Stimulated activated CD4-positive, alpha-beta T cell treated with anti-CD3 and anti-CD28 coated beads, Interleukin-1b, Interleukin-23, amount 100 ng/mL, for 48 hours (primary cell): ENCODE results near the gene ZNF521.
"Not testable (repeated sequence)": the region's sequence is repeated elsewhere in the genome, so short reads cannot be mapped to it uniquely, and the experiment has no call there.

ENCODE experiments used
- DNase-seq: peaks from one replicate; pipeline ENCODE4 v3.0.0-alpha.2; 2020

The ZNF521 gene

GRCh38 chr18:25067275-25068025 is 284.5 kb downstream of the ZNF521 start:
- DNase-seq = no peak

GRCh38 chr18:25066516-25066915 is 285.4 kb downstream of the ZNF521 start:
- no peak for DNase-seq

- DNase-seq = no peak
Measured at GRCh38 chr18:25062720-25063119, 289.2 kb downstream of the ZNF521 start.

DNA sequence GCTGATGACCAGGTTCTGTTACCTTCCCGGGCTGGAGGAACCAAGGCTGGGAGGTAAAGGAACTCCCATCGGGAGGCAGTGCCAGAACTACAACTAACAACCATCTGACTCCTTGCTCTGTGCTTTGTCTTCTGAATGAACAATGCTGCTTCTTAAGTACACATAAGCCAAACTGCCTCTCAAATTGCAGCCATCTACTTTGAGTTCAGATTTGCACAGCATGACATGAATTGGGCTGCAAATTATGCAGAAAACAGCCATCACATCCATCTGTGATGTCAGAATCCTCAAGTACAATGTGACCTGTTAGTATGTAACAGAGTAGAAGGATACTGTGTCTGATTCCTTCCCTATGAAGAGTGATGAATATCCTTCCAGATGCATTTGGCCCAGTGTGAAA is 290.6 kb downstream of the ZNF521 start:
- no peak for DNase-seq

GRCh38 chr18:25058521-25058920 is 293.4 kb downstream of the ZNF521 start:
- DNase-seq = no peak

- DNase-seq = no peak
Measured at GRCh38 chr18:25057491-25058050, 294.4 kb downstream of the ZNF521 start.

DNA sequence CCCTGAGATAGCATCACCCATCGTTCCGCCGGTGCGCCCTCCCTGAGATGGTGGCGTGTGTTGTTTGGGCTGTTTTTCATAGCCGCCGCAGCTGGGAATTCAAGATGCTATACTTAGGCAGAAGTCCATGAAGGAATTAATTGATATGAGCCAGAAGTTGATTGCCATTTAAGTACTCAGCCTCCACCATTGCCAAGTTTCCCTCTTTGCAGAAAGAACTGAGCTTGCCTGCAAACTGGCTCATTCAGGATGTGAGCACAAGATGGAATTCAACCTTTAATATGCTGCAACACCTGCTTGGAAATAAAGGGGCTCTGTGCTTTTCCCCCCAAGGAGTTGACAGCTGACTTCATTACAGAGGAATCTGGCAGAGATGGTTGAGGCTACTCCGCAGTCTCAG is 295.5 kb downstream of the ZNF521 start:
- DNase-seq = no peak

- no peak for DNase-seq
Measured at GRCh38 chr18:25055076-25055475, 296.9 kb downstream of the ZNF521 start.

GRCh38 chr18:25053466-25053865 is 298.5 kb downstream of the ZNF521 start:
- DNase-seq = no peak

GRCh38 chr18:25052511-25052921 is 299.4 kb downstream of the ZNF521 start:
- DNase-seq = no peak

DNA sequence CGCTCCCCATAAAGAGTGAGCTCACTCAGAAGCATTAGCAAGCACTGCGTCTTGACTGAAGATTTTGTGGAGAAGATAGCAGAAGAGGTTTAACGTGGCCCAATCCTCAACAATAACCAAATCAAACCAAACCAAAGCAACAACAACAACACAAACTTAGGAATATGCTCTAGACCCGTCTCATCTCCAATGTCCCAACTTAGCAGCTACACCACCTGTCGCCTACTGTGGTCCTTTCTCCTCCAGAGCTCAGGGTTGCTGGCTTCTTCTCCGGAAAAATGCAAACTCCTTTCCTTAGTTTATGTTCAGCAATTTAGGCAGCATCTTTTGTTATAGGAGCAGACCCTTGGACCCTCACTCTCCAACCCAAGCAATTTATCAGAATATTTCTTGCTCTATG is 301.4 kb downstream of the ZNF521 start:
- no peak for DNase-seq

DNA sequence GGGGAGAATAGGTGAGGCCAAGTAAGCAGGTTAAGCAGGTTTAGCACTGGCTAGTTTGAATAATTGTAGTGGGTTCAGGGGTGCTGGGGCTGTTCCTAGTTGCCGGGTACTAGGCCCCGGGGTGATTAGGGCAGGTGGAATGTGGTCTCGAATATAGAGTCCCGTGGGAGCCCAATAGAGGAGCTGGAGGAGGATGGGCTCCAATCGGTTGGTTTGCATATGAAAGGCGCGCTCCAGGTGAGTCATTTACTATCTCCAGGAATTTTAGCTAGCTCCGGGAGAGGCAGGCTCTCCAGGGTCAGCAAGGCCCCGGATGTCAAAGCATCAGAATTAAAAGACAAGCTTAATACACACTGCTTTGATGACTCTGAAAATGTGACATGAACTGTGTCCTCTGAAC is 304.0 kb downstream of the ZNF521 start:
- DNase-seq = no peak

- no peak for DNase-seq
Measured at GRCh38 chr18:25047421-25047820, 304.5 kb downstream of the ZNF521 start.

- DNase-seq = no peak
Measured at GRCh38 chr18:25044694-25045093, 307.3 kb downstream of the ZNF521 start.

DNA sequence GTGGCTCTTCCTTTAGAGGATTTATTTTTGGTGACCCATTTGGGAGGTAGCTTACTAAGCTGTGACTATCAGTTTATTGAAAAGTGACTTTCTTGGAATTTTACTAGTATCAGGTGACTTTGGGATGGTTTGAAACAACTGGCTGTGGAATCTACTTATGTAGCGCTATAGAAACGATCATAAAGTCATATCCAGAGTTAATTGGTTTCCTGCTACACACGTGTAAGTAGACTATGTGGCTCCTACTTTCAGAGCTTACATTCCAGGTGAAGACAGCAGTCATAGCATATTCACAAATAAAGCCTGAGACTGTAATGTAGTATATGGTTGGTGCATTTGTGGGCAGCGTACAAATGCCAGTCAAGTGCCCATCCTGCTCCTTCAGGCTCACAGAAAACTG is 308.9 kb downstream of the ZNF521 start:
- no peak for DNase-seq

DNA sequence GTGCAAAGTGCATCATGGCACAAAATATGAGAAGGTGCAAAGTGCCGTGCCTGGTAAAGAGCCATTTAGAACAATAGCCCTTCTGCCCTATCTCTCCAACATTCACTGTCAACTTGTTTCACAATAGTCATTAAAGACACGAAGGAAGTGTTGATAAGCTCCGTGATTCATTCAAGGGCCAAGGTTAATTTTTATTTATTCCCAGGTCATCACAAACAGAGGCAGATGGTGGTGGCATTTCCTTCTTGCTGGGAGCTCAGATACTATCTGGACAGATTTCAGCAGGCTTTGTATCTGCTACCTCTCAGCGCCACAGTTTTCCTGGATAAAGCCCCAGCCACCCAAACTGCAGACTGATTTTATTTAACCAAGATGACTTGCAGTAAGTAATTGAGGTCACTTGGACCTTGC is 309.3 kb downstream of the ZNF521 start:
- DNase-seq = no peak

DNA sequence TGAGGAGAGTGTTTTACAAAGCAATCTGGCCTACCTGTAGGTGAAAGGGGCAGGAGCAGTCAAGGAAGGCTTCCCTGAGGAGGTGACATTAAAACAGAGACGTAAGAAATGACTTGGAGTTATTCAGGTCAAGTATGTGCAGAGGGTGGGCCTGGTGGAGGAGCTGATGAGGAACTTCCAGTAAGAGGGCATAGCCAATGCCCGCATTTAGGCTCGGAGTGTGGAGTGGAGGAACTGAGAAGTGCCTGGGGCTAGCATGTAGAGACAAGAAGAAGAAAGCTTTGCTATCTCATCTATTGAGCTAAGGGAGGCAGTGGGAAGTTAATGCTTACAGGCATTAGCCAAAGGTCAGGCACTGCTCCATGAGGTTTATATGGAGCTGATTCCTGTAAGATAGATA is 312.2 kb downstream of the ZNF521 start:
- DNase-seq = no peak

DNA sequence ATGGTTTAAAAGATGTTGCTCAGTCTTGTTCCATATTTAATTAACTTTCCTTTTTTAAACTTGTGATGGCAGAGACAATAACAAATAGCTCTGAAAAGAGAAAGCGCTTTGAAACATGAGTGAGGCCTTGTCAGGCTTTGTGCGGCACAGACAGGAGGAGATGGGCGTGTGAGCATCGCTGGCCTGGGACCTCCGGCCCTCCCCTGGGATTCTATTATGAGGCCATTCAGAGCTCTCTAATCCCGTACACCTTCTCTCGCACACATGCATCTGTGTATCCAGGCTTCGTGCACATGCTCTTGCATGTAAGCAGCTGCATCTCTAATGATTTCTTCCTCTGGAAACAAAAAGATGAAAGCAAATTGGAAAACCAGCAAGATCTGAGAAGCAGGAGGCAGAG is 313.7 kb downstream of the ZNF521 start:
- no peak for DNase-seq

DNA sequence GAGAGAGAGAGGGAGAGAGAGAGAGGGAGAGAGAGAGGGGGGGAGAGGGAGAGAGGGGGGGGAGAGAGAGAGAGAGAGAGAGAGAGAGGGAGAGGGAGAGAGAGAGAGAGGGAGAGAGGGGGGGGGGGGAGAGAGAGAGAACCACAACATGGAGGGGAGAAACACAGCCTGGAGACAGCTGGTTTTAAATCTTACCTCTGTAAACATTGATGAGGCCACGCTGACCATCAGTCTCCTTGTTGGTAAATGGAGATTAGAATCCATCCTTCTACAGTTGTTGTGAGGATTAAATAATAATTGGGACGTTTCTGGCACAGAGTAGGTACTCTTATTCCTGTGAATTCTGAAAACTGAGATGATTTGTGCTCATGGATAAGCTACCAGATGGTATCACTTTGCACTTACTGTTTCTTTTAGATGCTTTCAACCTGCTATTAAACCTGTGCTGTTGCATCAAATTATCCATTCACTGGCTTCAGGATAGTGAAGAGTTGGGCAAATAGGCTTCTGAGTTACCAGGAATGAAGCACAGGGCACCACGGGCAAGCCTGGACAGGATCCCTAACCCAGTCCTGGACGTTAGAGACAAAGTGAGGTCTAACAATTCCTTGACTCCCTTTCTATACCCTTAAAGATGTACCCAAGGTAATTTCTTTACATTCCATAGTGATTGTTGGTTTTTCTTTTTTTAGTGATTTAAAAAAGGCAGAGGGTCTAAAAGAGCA is 318.1 kb downstream of the ZNF521 start:
- no peak for DNase-seq

- not testable (repeated sequence) for DNase-seq
Measured at GRCh38 chr18:25033175-25033574, 318.8 kb downstream of the ZNF521 start.

- DNase-seq = no peak
Measured at GRCh38 chr18:25029802-25030201, 322.2 kb downstream of the ZNF521 start.

- no peak for DNase-seq
Measured at GRCh38 chr18:25019931-25020330, 332.0 kb downstream of the ZNF521 start.

- DNase-seq = no peak
Measured at GRCh38 chr18:25019086-25019860, 332.7 kb downstream of the ZNF521 start.
